NCI-H1436 treated with DMSO at 0.1 percent for 48 hours (cell line): ENCODE measurements around the gene GIPC1.
"Not testable (repeated sequence)": the region's sequence is repeated elsewhere in the genome, so short reads cannot be mapped to it uniquely, and the experiment has no call there.

ENCODE experiments used
- DNase-seq: peaks from one replicate; lab custom pipeline; 2025; lab: John Stamatoyannopoulos, UW

GIPC1 gene

GRCh38 chr19:14470031-14470876 is 25.7 kb downstream of the GIPC1 start:
- DNase-seq = no peak

GRCh38 chr19:14467816-14468215 is 28.1 kb downstream of the GIPC1 start:
- DNase-seq = no peak

- no peak for DNase-seq
Measured at GRCh38 chr19:14467391-14467790, 28.5 kb downstream of the GIPC1 start.

GRCh38 chr19:14463747-14464146 is 32.2 kb downstream of the GIPC1 start:
- no peak for DNase-seq

- not testable (repeated sequence) for DNase-seq
Measured at GRCh38 chr19:14462401-14462800, 33.5 kb downstream of the GIPC1 start.

- DNase-seq = no peak
Measured at GRCh38 chr19:14460935-14461334, 35.0 kb downstream of the GIPC1 start.

- no peak for DNase-seq
Measured at GRCh38 chr19:14459703-14460102, 36.2 kb downstream of the GIPC1 start.

GRCh38 chr19:14452303-14452702 is 43.6 kb downstream of the GIPC1 start:
- not testable (repeated sequence) for DNase-seq

GRCh38 chr19:14450876-14451275 is 45.1 kb downstream of the GIPC1 start:
- DNase-seq = no peak

- no peak for DNase-seq
Measured at GRCh38 chr19:14450168-14450874, 45.6 kb downstream of the GIPC1 start.

GRCh38 chr19:14449321-14449720 is 46.6 kb downstream of the GIPC1 start:
- no peak for DNase-seq

GRCh38 chr19:14446336-14447036 is 49.4 kb downstream of the GIPC1 start:
- DNase-seq = no peak

GRCh38 chr19:14443632-14444216 is 52.2 kb downstream of the GIPC1 start:
- DNase-seq = no peak

GRCh38 chr19:14442891-14443631 is 52.9 kb downstream of the GIPC1 start:
- no peak for DNase-seq

GRCh38 chr19:14441041-14441938 is 54.6 kb downstream of the GIPC1 start:
- no peak for DNase-seq

GRCh38 chr19:14440049-14440448 is 55.9 kb downstream of the GIPC1 start:
- no peak for DNase-seq

- no peak for DNase-seq
Measured at GRCh38 chr19:14439014-14439413, 56.9 kb downstream of the GIPC1 start.

GRCh38 chr19:14437578-14438140 is 58.3 kb downstream of the GIPC1 start:
- no peak for DNase-seq

- no peak for DNase-seq
Measured at GRCh38 chr19:14435320-14436050, 60.4 kb downstream of the GIPC1 start.
